Measurements from ENCODE around the gene ATP5PO. TPM values are rescaled to one million over a fixed set of nuclear protein-coding genes. Genes with fewer than 3 reads are reported as not detected.

ATP5PO gene
- total RNA-seq, 1 donor from 2014 or later: 150 TPM

DNA sequence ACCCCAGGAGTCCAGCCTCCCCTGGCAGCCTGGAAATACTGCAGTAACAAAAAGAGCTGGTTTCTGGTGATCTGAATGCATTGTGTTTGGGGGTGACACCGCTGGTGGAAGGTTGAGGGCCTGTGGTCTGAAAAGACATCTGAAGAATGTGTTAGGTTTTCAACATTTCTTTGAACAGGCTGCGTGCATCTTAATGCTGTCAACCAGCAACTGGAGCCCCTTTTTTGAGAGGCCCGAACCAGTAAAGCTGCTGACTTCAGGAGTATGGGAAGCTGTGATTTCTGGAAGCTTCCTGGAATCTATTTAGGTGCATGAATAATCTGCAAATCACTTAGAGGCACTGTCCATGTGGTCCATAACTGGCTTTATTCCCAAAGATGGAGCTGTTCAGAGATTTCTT, 17.0 kb downstream of the ATP5PO start:
- H3K27ac Mint-ChIP-seq (ENCODE audit: unreplicated experiment): no peak overlapping the region
- no peaks in the 10 kb centered on the region for H3K27me3 Mint-ChIP-seq (ENCODE audit: unreplicated experiment)
- peaks cover 37% of the 10 kb centered on the region for H3K4me1 Mint-ChIP-seq (ENCODE audit: unreplicated experiment)
- no peak overlapping the region for H3K4me3 Mint-ChIP-seq (ENCODE audit: unreplicated experiment)
- no peak for DNase-seq (ENCODE audit: extremely low spot score, unreplicated experiment)
- TF ChIP-seq, protein P1, sequence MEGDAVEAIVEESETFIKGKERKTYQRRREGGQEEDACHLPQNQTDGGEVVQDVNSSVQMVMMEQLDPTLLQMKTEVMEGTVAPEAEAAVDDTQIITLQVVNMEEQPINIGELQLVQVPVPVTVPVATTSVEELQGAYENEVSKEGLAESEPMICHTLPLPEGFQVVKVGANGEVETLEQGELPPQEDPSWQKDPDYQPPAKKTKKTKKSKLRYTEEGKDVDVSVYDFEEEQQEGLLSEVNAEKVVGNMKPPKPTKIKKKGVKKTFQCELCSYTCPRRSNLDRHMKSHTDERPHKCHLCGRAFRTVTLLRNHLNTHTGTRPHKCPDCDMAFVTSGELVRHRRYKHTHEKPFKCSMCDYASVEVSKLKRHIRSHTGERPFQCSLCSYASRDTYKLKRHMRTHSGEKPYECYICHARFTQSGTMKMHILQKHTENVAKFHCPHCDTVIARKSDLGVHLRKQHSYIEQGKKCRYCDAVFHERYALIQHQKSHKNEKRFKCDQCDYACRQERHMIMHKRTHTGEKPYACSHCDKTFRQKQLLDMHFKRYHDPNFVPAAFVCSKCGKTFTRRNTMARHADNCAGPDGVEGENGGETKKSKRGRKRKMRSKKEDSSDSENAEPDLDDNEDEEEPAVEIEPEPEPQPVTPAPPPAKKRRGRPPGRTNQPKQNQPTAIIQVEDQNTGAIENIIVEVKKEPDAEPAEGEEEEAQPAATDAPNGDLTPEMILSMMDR (IDR thresholded peaks at IDR 0.05): no peak
- peaks cover 13% of the 10 kb centered on the region for H3K36me3 Mint-ChIP-seq (ENCODE audit: unreplicated experiment)
- H3K9me3 Mint-ChIP-seq (ENCODE audit: unreplicated experiment): no peaks in the 10 kb centered on the region

DNA sequence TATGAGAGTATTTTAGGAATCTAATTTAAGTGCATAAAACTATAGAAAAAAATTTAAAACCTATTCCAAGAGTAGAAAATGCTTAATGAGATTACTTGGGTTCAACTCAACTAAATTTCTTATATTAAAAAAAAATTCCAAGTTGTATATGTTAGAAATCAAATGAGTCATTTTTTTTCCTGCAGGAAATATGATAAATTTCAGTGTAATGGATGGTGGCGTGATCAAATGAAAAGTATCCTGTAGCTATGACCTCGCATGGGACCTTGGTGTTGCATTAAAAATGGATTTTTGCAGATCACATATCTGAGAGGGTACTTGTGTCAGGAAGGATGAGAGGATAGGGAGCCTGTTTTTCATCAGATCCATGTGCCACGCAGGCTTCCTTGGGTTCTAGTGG, 17.9 kb downstream of the ATP5PO start:
- TF ChIP-seq, protein P1 (IDR thresholded peaks at IDR 0.05): no peak
- no peak for DNase-seq (ENCODE audit: extremely low spot score, unreplicated experiment)

DNA sequence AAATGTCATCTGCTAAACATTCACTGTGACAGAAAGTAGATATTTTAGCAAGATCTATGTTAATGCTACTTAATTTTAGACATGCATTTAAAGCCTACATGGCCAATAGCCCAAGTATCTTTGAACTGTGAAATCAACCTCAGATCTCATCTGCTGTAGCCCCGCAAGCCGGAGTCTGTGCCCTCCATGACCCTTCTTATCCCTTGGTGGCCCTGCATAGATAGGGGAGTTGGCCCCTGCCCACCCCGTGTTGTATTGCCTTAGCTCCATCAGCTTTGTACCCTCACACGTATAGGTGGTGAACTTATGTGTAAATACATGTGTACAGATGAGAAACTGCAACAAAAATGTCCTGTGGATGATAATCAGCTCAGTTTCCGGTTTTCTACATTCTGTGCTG, 18.5 kb downstream of the ATP5PO start:
- no peaks in the 10 kb centered on the region for H3K36me3 Mint-ChIP-seq (ENCODE audit: unreplicated experiment)
- H3K4me3 Mint-ChIP-seq (ENCODE audit: unreplicated experiment): no peak overlapping the region
- H3K4me1 Mint-ChIP-seq (ENCODE audit: unreplicated experiment): peaks cover 38% of the 10 kb centered on the region
- no peak for DNase-seq (ENCODE audit: extremely low spot score, unreplicated experiment)
- TF ChIP-seq, protein P1 (IDR thresholded peaks at IDR 0.05): no peak
- H3K9me3 Mint-ChIP-seq (ENCODE audit: unreplicated experiment): no peaks in the 10 kb centered on the region
- no peak overlapping the region for H3K27ac Mint-ChIP-seq (ENCODE audit: unreplicated experiment)
- H3K27me3 Mint-ChIP-seq (ENCODE audit: unreplicated experiment): no peaks in the 10 kb centered on the region

More for the DNA sequence above, 17.9 kb downstream of the ATP5PO start:
- no peaks in the 10 kb centered on the region for H3K27me3 Mint-ChIP-seq (ENCODE audit: unreplicated experiment)
- no peak overlapping the region for H3K4me3 Mint-ChIP-seq (ENCODE audit: unreplicated experiment)
- H3K27ac Mint-ChIP-seq (ENCODE audit: unreplicated experiment): no peak overlapping the region
- H3K4me1 Mint-ChIP-seq (ENCODE audit: unreplicated experiment): peaks cover 38% of the 10 kb centered on the region
- H3K36me3 Mint-ChIP-seq (ENCODE audit: unreplicated experiment): peaks cover 5% of the 10 kb centered on the region
- H3K9me3 Mint-ChIP-seq (ENCODE audit: unreplicated experiment): no peaks in the 10 kb centered on the region

DNA sequence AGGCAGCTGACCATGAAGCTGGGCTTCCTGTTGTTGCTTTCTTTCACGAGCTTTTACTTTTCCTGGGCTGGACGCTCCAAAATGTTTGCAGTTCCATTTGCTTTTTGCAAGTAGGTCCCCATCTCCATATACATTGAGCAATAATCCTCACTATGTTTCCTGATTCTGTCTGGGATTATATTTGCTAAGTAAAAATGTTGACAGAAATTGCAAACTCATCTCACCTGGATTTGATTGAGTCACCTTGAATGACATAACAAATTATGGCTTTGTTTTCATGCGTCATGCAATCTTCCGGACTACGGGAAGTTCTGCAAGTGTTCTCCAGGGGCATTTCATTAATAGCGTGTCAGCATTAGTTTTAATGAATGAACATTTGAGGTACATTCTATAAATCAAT, 18.9 kb downstream of the ATP5PO start:
- peaks cover 36% of the 10 kb centered on the region for H3K4me1 Mint-ChIP-seq (ENCODE audit: unreplicated experiment)
- no peaks in the 10 kb centered on the region for H3K27me3 Mint-ChIP-seq (ENCODE audit: unreplicated experiment)
- DNase-seq (ENCODE audit: extremely low spot score, unreplicated experiment): no peak
- H3K36me3 Mint-ChIP-seq (ENCODE audit: unreplicated experiment): no peaks in the 10 kb centered on the region
- no peak overlapping the region for H3K27ac Mint-ChIP-seq (ENCODE audit: unreplicated experiment)
- no peaks in the 10 kb centered on the region for H3K9me3 Mint-ChIP-seq (ENCODE audit: unreplicated experiment)
- no peak overlapping the region for H3K4me3 Mint-ChIP-seq (ENCODE audit: unreplicated experiment)
- TF ChIP-seq, protein P1 (IDR thresholded peaks at IDR 0.05): no peak

DNA sequence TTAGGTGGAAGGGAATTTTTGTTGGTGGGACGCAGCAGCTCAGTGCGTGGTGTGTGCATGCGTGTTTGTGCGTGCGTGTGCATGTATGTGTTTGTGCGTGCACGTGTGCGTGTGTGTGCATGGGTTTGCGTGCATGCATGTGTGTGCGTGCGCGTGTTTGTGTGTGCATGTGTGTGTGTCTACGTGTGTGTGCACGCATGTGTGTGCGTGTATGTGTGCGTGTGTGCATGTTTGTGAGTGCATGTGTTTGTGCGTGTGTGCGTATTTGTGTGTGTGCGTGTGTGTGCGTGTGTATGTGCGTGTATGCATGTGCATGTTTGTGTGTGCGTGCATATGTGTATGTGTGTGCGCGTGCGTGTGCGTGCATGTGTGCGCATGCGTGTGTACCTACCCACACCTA, 20.2 kb downstream of the ATP5PO start:
- Mint-ChIP-seq H3K4me1 (ENCODE audit: unreplicated experiment) (peaks cover 33% of the 10 kb centered on the region), H3K36me3 (ENCODE audit: unreplicated experiment) (no peaks in the 10 kb centered on the region), H3K9me3 (ENCODE audit: unreplicated experiment) (no peaks in the 10 kb centered on the region), H3K27me3 (ENCODE audit: unreplicated experiment) (no peaks in the 10 kb centered on the region), H3K4me3 (ENCODE audit: unreplicated experiment) (peak overlapping the region; percentile 72), H3K27ac (ENCODE audit: unreplicated experiment) (no peak overlapping the region)
- no peak for DNase-seq (ENCODE audit: extremely low spot score, unreplicated experiment)
- TF ChIP-seq, protein P1 (IDR thresholded peaks at IDR 0.05): no peak

All from osteocyte (in vitro differentiated cells).